ENCODE data around the gene SEMA4C. TPM values are rescaled to one million over a fixed set of nuclear protein-coding genes. Genes with fewer than 3 reads are reported as not detected.

SEMA4C gene
- total and polyA plus RNA-seq, 2 of the 4 experiments (the other 2 are of a cell fraction): 15.8 to 24.3 TPM

DNA sequence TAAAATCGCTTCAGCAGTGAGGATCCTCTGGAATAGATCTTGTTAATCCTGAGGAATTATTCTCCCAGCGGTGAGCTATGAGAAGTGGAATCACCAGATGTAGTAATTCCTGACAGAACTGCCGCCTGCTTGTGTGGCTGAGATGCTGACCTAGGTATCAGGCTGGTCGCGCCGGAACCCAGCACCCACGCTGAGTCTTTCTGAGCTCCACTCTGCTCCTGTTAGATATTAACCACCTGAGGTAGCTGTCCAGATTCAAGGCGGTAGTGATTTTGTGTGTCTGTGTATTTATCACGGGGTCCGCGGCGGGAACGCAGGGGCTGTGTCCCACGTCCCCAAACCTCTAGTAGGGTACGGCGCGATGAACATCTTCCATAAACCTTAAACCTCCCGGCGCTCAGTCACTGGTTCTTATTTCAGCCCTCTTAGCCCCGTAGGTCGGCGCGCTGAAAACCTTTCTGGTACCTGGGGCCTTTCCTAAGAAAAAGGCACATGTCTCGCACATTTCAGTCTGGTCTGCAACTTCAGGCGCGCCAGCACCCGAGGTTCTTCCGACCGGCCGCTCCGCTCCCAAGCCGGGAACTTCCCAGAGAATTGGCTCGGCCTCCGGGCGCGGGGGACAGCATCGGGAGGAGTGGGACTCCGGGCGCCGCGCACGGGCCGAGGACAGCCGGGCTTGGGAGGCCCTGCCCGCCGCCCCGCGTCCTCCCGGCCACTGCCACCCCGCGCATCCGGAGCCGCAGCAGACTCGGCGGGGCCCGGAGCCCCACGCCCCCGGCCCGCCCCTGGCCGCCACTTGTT is 54.4 kb downstream of the SEMA4C start:
- CTCF ChIA-PET: no interaction called here
- Histone ChIP-seq H3K4me2 (ENCODE audit: low read depth, low read length) (peak overlapping the region; percentile 93), H2AK9ac (replicated peaks; ENCODE audit: low read depth, low read length, poor library complexity) (peak overlapping the region; percentile 77), H2BK15ac (ENCODE audit: low read depth, low read length) (no peak overlapping the region), H3K4me1 (ENCODE audit: control insufficient read depth, insufficient read depth, low read length) (peaks cover 12% of the 10 kb centered on the region), H3K23ac (ENCODE audit: low read depth, low read length) (peak overlapping the region; percentile 71), H3K14ac (replicated peaks; ENCODE audit: low read depth, low read length) (peak overlapping the region; percentile 1; the same call in 1 of the 2 replicates), H3K27ac (ENCODE audit: insufficient read depth, low read length) (peak overlapping the region; percentile 29; the same call in 1 of the 2 replicates), H3K9ac (ENCODE audit: low read depth, low read length) (peak overlapping the region; percentile 57), H4K8ac (ENCODE audit: low read depth in 2 of 2, low read length in 2 of 2) (0 out of 4 replicates have a peak overlapping the region, but pooled peaks of 1 of the 2 experiments have one; percentile 1), H3K9me3 (ENCODE audit: control insufficient read depth, insufficient read depth, low read length) (no peaks in the 10 kb centered on the region), H3K4me3 (ENCODE audit: insufficient read depth, low read depth, low read length) (peak overlapping the region; percentile 57), H3K4ac (ENCODE audit: low read depth, low read length) (no peak overlapping the region), H2AK5ac (ENCODE audit: low read depth, low read length) (no peak overlapping the region), H3K79me1 (ENCODE audit: low read depth in 1 of 2, low read length in 2 of 2) (peaks cover 12 to 32% of the 10 kb centered on the region in 2 experiments), H3K56ac (ENCODE audit: extremely low read depth, insufficient read depth, low read length) (no peak overlapping the region), H4K20me1 (ENCODE audit: insufficient read depth, low read length) (peaks cover 32% of the 10 kb centered on the region), H3K36me3 (ENCODE audit: control insufficient read depth, insufficient read depth, low read length) (peaks cover 3% of the 10 kb centered on the region; the same call in 1 of the 2 replicates), H2BK120ac (ENCODE audit: low read depth, low read length) (no peak overlapping the region), H4K91ac (ENCODE audit: insufficient read depth, low read depth, low read length) (no peak overlapping the region), H3K18ac (ENCODE audit: low read depth, low read length) (no peak overlapping the region), H2BK20ac (ENCODE audit: low read depth, low read length) (no peak overlapping the region), H3K27me3 (ENCODE audit: control insufficient read depth, insufficient read depth, low read length) (no peaks in the 10 kb centered on the region), H4K5ac (ENCODE audit: low read depth, low read length) (no peak overlapping the region), H2AFZ (replicated peaks; ENCODE audit: low read length, poor library complexity) (peak overlapping the region; percentile 88), H2BK5ac (ENCODE audit: low read depth, low read length, poor library complexity, severe bottlenecking) (no peak overlapping the region), H3K9me1 (ENCODE audit: insufficient read depth, low read length) (peaks cover 9% of the 10 kb centered on the region)
- in situ Hi-C loops (cut with MboI; ENCODE audit: low sequenced_read_pairs) (no loop called here), intact Hi-C loops (cut with micrococcal nuclease) (loop anchor here (1.0 kb wide), 1 partner anchor 145 kb away; no protein-coding TSS in a partner anchor), dilution Hi-C loops (cut with HindIII; ENCODE audit: low sequenced_read_pairs, unreplicated experiment) (no loop called here)
- TF ChIP-seq ELK1 (IDR thresholded peaks at IDR 0.05; ENCODE audit: borderline replicate concordance, low read depth, low read length): no peak
- TF ChIP-seq MXI1 (IDR thresholded peaks at IDR 0.05; ENCODE audit: borderline replicate concordance, low read depth, low read length): no peak; the same call in 1 of the 2 replicates
- TF ChIP-seq NFE2L2 (IDR thresholded peaks at IDR 0.05; ENCODE audit: low read depth, low read length): no peak
- TF ChIP-seq RCOR1 (IDR thresholded peaks at IDR 0.05; ENCODE audit: insufficient replicate concordance, low read length): no peak
- no peak for TF ChIP-seq POLR2A (IDR thresholded peaks at IDR 0.05; ENCODE audit: low read depth, low read length)
- no peak for TF ChIP-seq RFX5 (IDR thresholded peaks at IDR 0.05; ENCODE audit: low read depth, low read length)
- TF ChIP-seq, protein P1, sequence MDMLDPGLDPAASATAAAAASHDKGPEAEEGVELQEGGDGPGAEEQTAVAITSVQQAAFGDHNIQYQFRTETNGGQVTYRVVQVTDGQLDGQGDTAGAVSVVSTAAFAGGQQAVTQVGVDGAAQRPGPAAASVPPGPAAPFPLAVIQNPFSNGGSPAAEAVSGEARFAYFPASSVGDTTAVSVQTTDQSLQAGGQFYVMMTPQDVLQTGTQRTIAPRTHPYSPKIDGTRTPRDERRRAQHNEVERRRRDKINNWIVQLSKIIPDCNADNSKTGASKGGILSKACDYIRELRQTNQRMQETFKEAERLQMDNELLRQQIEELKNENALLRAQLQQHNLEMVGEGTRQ (IDR thresholded peaks at IDR 0.05; ENCODE audit: low read depth, low read length): no peak
- no peak for TF ChIP-seq BHLHE40 (IDR thresholded peaks at IDR 0.05; ENCODE audit: low read depth, low read length)
- no peak for TF ChIP-seq RAD21 (IDR thresholded peaks at IDR 0.05; ENCODE audit: low read length)
- TF ChIP-seq MAFK (IDR thresholded peaks at IDR 0.05; ENCODE audit: low read depth, low read length): no peak
- TF ChIP-seq CEBPB (IDR thresholded peaks at IDR 0.05; ENCODE audit: low read depth, low read length): no peak
- 0% methylated on average over 28 of the region's 60 CpGs; no CpG with 5 or more reads in 1 of the 2 experiments for WGBS, 2 experiments (ENCODE audit: extremely low coverage in 2 of 2, insufficient read length in 1 of 2)
- POLR2A ChIA-PET (ENCODE audit: unreplicated experiment): no interaction called here
- DNase-seq (peak; percentile 63), ATAC-seq (ENCODE audit: low read depth) (no peak; the same call in 1 of the 2 replicates)
- BruUV-seq (replicated peaks): no TSS peak
